Mucosa of descending colon (tissue), 3 donors: Measurements from ENCODE around the gene SH3RF2. TPM values are rescaled to one million over a fixed set of nuclear protein-coding genes. Genes with fewer than 3 reads are reported as not detected.

Source experiments
- ATAC-seq: fragments of 200-7000 bp; cut with Tn5 transposase; one replicate; pipeline ENCODE4 v1.9.1; 2020; ENCODE audit warnings: mild to moderate bottlenecking, moderate library complexity
- DNase-seq, 3 donors: peaks; one replicate each; pipeline ENCODE4 v3.0.0-alpha.2; 2020
- H3K36me3 ChIP-seq: fragments of 200-600 bp; one replicate; pipeline ENCODE4 v1.8.0; 2021; ENCODE audit warnings: low read depth, mild to moderate bottlenecking
- H3K4me1 ChIP-seq: fragments of 200-600 bp; one replicate; pipeline ENCODE4 v1.8.0; 2021; ENCODE audit warnings: low read depth, mild to moderate bottlenecking
- H3K4me3 ChIP-seq: fragments of 200-600 bp; one replicate; pipeline ENCODE4 v1.8.0; 2021; ENCODE audit warnings: mild to moderate bottlenecking
- H3K9me3 ChIP-seq: fragments of 200-600 bp; one replicate; pipeline ENCODE4 v1.8.0; 2021; ENCODE audit warnings: mild to moderate bottlenecking
- intact Hi-C, 2 donors: fragments of 100-400 bp; cut with DNase I in 1 of 2; cut with micrococcal nuclease in 1 of 2; formaldehyde crosslinking; loops; one replicate each; pipeline versions ENCODE4 v1.11.0 to v1.11.1; 2022; cut with DNase I, micrococcal nuclease
- total RNA-seq, 3 donors: library from RNA; stranded (reverse); fragmentation: NEBNext Ultra II Directional in 2 of 3; extraction: Animal tissue kit (Norgen Biotek cat#: 25700) in 2 of 3; gene quantifications; one replicate each; pipeline versions ENCODE4 v1.2.1 to v1.2.4, GENCODE V29; 2021 to 2023
- TF ChIP-seq, protein P1 (sequence below): fragments of 200-600 bp; IDR thresholded peaks from one replicate; pipeline ENCODE4 v1.8.0; 2022; ENCODE audit warnings: antibody characterized with exemption, mild to moderate bottlenecking
- donor health status: DM: no; HTN: no; CAD: no; lungs with moderate emphysema.
- donor health status: DM: no; HTN: no; CAD: no.
- donor health status: DM: no; HTN: yes; CAD: no.

The SH3RF2 gene
- total RNA-seq, 3 donors from 2014 or later = 36.8 to 99.7 (median 61.5) TPM

- H3K4me3 ChIP-seq = no peak overlapping the region
- H3K9me3 ChIP-seq = peaks cover 7% of the 10 kb centered on the region
- ATAC-seq (no peak), DNase-seq (no peak)
- H3K4me1 ChIP-seq = peaks cover 5% of the 10 kb centered on the region
- intact Hi-C loops = no loop called here
- TF ChIP-seq, protein P1, sequence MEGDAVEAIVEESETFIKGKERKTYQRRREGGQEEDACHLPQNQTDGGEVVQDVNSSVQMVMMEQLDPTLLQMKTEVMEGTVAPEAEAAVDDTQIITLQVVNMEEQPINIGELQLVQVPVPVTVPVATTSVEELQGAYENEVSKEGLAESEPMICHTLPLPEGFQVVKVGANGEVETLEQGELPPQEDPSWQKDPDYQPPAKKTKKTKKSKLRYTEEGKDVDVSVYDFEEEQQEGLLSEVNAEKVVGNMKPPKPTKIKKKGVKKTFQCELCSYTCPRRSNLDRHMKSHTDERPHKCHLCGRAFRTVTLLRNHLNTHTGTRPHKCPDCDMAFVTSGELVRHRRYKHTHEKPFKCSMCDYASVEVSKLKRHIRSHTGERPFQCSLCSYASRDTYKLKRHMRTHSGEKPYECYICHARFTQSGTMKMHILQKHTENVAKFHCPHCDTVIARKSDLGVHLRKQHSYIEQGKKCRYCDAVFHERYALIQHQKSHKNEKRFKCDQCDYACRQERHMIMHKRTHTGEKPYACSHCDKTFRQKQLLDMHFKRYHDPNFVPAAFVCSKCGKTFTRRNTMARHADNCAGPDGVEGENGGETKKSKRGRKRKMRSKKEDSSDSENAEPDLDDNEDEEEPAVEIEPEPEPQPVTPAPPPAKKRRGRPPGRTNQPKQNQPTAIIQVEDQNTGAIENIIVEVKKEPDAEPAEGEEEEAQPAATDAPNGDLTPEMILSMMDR = no peak
- no peaks in the 10 kb centered on the region for H3K36me3 ChIP-seq
Measured at GRCh38 chr5:145996135-145996534, 59.8 kb downstream of the SH3RF2 start.

GRCh38 chr5:145999208-145999607 lies 62.8 kb downstream of the SH3RF2 start:
- H3K4me3 ChIP-seq = no peak overlapping the region
- H3K36me3 ChIP-seq = no peaks in the 10 kb centered on the region
- TF ChIP-seq, protein P1 = no peak
- intact Hi-C loops = no loop called here
- H3K4me1 ChIP-seq = no peaks in the 10 kb centered on the region
- H3K9me3 ChIP-seq = no peaks in the 10 kb centered on the region
- DNase-seq = no peak
- no peak for ATAC-seq

DNA sequence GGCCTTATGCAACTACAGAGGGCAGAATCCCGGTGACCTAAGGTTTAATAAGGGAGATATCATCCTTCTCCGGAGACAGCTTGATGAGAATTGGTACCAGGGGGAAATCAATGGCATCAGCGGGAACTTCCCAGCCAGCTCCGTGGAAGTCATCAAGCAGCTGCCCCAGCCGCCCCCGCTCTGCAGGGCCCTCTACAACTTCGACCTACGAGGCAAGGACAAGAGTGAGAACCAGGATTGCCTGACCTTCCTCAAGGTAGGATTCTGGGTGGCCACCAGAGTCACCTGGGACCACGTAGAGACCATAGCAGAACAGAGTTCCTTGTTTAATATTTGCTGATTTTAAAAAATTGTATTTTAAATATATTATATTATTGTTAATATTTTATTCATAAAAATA lies 63.7 kb downstream of the SH3RF2 start:
- no peak for ATAC-seq
- H3K36me3 ChIP-seq = no peaks in the 10 kb centered on the region
- DNase-seq = no peak
- no peak overlapping the region for H3K4me3 ChIP-seq
- TF ChIP-seq, protein P1 = no peak
- H3K9me3 ChIP-seq = no peaks in the 10 kb centered on the region
- intact Hi-C loops = no loop called here
- no peaks in the 10 kb centered on the region for H3K4me1 ChIP-seq

DNA sequence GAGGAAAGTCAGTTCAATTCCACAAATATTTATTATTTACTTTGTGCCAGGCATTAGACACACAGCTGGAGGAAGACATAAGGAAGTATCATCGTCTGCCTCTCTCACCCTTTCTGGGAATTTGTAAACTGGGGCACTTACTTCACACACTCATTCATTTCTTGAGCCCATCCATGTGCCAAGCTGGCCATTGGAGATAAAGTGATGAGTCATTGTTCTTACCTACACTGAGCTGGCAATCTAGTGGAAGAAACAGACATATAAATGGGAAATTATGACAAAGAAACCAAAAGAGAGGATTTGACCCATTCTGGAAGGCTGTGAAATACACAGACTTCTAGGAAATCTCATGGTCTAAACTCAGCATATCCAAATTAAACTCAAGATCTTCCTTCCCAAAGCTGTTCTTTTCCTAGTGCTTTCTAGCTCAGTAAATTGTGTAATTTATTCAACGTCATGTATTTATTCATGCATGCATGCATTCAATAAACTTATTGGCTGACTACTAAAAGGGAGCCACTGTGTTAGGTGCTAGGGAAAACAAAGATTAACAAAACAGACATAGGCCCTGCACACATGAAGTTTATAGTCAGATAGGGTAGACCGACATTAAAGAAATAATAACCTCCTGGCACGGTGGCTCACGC lies 65.3 kb downstream of the SH3RF2 start:
- Histone ChIP-seq H3K9me3 (no peaks in the 10 kb centered on the region), H3K4me1 (no peaks in the 10 kb centered on the region), H3K36me3 (no peaks in the 10 kb centered on the region), H3K4me3 (no peak overlapping the region)
- ATAC-seq (no peak), DNase-seq (no peak)
- TF ChIP-seq, protein P1 = no peak
- intact Hi-C loops = no loop called here

DNA sequence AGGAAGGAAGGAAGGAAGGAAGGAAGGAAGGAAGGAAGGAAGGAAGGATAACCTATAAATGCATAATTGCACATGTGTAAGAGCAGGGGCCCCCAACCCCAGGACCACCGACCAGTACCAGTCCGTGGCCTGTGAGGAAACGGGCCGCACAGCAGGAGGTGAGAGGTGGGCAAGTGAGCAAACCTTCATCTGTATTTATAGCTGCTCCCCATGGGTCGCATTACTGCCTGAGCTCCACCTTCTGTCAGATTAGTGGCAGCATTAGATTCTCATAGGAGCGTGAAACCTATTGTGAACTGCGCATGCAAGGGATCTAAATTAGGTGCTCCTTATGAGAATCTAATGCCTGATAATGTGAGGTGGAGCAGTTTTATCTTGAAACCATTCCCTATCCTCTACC lies 66.1 kb downstream of the SH3RF2 start:
- Histone ChIP-seq H3K4me3 (no peak overlapping the region), H3K9me3 (no peaks in the 10 kb centered on the region), H3K4me1 (no peaks in the 10 kb centered on the region), H3K36me3 (no peaks in the 10 kb centered on the region)
- ATAC-seq (no peak), DNase-seq (no peak)
- intact Hi-C loops = no loop called here
- TF ChIP-seq, protein P1 = no peak

- TF ChIP-seq, protein P1 = no peak
- no peak overlapping the region for H3K4me3 ChIP-seq
- H3K9me3 ChIP-seq = no peaks in the 10 kb centered on the region
- intact Hi-C loops = no loop called here
- no peaks in the 10 kb centered on the region for H3K4me1 ChIP-seq
- no peak for ATAC-seq
- H3K36me3 ChIP-seq = no peaks in the 10 kb centered on the region
- DNase-seq = no peak
Measured at GRCh38 chr5:146003852-146004251, 67.5 kb downstream of the SH3RF2 start.
